ENCODE data around the gene KRT16.
A peak's percentile ranks its signal among the peaks of the same experiment; 100 is the strongest.
"Not testable (repeated sequence)": the region's sequence is repeated elsewhere in the genome, so short reads cannot be mapped to it uniquely, and the experiment has no call there.

The KRT16 gene

DNA sequence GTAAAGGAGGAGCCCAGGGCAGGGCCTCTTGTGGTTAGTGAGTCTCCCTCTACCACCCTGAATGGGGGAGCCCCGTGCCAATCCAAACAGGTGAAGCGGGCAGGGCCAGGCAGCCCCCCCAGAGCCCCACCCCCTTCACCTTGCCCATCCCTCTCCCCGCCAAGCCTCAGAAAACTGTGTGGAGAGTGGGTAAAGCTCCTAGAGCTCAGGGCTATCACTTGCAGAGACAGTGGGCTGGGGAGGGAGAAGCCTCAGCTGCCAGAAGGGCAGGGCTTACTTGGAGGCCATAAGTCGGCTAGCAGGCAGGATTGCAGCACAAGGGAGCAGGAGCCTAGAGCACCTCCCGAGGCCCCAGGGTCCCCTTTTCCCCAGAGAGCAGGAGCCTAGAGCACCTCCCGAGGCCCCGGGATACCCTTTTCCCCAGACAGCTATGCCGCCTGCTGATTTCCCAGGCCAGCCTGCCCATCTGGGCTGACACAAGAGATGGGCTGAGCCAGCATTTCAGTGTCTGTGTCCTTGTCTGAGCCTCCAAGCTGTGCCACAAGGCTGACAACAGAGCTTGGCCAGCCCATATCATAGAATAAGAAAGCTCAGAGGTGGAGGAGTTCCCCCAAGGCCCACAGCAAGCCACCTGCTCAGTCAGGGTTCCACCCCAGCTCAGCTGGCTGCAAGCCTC lies 19.1 kb downstream of the KRT16 start:
- DNase-seq, result no peak

DNA sequence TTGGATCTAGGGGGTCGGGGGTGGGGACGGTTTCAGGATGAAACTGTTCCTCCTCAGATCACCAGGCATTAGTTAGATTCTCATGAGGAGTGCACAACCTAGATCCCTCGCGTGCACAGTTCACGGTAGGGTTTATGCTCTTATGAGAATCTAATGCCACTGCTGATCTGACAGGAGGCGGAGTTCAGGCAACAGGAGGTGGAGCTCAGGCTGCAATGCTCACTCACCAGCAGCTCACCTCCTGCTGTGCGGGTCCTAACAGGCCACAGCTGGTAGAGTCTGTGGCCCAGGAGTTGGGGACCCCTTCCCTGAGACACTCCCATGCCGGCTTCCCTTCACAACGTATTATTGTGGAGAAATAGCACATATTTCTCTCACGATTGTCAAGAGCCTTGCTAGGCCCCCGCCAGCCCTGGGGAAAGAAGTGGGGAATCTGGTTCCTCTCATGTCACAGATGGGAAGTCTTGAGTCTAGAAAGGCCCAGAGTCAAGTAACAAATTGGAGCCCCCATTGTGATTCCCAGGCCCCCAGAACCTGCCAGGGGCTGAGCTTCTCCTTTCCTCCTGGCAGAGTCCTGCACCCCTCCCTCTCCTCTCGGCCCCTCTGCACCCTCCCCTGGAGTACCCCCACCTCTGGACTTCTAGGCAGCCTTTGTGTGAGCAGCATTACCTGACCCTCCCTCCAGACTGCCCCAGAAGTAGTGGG lies 19.8 kb downstream of the KRT16 start:
- intact Hi-C loops (cut with DNase I), result no loop called here
- no peak for DNase-seq

More for the DNA sequence above, 19.1 kb downstream of the KRT16 start:
- intact Hi-C loops (cut with DNase I), result no loop called here

DNA sequence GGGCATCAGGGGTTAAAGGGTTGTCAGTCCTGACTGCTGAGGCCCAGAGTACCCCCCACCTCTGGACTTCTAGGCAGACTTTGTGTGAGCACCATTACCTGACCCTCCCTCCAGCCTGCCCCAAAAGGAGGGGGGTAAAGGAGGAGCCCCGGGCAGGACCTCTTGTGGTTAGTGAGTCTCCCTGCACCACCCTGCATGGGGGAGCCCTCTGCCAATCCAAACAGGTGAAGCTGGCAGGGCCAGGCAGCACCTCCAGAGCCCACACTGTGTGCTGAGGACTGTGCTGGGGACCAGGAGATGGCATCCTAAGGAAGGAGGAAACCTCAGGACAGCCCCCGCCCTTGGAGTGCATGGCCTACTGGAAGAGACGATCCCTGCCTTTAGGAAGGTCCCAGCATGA lies 23.3 kb downstream of the KRT16 start:
- no peak for DNase-seq
- intact Hi-C loops (cut with DNase I), result no loop called here

DNA sequence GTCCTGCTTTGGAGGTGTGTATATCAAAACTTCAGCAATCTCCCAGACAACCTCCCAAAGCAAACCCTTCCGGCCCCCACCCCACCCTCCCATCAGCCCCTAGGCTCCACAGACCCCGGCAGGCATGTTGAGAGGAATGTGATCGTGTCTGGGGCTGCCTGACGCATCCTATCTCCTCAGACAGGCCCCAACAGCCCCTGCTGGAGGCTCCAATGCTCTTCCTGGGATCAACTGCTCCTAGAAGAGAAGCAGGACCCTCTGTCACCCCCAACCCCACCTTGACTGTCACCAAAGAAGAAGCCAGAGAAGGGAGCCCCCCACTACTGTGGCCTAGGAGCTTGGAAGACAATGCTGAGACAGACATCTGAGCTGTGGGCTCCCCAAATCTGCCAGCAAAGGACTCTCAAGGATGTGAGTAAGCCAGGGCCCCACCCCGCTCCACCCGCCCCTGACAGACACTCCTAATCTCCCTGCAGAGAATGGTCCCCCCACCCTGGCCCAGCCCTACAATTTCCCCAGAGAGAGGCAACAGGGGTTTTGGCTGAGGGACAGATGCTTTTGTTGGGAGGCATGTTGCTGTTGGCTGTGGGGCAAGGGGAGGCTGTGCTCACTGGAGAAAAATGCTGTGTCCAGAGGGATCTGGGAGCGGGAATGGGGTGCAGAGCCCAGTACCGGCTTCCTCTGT lies 24.3 kb downstream of the KRT16 start:
- DNase-seq, result no peak
- intact Hi-C loops (cut with DNase I), result no loop called here

DNA sequence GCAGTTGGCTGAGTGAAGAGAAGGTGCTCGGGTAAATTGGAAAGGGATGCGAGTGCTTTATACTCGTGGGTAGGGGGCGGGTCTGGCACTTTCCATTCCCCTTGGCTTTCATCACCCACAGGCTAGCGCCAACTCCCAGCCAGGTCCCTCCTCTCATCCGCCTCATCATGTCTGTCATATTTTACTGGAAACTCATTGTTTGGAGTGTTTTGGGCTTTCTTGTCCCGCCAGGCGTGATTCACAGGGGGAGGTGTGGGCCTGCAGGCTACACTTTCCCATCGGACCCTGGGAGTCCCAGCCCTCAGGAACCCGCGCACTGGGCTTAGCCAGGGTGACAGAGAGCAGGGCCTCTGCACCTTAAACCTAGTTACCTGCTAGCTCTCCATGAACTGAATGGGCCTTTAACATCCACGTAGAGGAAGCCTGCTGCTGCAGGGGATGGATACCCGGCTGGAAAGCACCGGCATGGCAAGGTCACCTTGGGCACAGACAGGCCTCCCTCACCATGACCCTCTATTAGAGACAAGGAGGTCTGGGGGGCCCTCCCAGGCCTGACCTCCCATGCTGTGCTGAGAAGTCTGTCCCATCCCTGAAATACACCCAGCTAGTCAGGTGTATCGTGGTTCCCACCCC lies 25.6 kb downstream of the KRT16 start, which contains the start of gene KRT14:
TSS of gene KRT14 (minus strand) at position 33 of the 633 bp plus-strand sequence. CDS start 61 bp downstream, outside the sequence.
- no peak for DNase-seq
- intact Hi-C loops (cut with DNase I), result no loop called here

DNA sequence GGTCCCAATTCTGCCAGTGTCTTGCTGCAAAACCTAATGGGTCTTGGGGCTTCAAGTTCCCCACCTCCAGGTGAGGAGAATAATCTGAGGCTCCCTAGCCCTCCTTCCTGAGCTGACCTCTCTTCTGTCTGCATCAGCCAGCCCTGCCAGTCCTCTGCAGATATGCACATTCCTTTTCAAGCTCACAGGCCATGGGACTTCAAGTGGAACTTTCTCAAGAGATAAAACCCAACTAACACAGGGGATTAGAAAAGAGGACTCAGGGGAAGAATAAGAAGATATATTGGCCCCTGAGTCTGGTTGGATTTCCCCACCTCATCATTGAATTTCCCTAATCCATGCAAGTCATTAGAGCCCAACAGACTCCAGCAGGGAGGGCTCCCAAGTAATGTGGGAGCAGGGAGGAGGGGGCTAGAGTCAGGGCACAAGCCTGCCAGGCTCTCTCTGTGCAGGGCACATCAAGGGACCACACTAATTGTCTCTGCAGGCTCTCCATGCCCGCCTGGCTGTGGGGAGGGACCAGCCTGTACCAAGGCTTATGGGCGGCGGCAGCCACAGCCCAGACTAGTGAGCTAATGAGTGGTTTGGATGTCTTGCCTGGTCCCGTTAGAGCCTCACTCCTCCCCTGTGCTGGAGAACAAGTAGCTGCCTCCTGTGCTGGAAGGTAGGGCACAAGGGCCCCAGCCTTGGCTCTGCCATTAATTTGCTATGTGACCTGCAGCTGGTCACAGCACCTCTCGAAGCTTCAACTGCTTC lies 27.1 kb downstream of the KRT16 start:
- intact Hi-C loops (cut with DNase I), result no loop called here
- no peak for DNase-seq

DNA sequence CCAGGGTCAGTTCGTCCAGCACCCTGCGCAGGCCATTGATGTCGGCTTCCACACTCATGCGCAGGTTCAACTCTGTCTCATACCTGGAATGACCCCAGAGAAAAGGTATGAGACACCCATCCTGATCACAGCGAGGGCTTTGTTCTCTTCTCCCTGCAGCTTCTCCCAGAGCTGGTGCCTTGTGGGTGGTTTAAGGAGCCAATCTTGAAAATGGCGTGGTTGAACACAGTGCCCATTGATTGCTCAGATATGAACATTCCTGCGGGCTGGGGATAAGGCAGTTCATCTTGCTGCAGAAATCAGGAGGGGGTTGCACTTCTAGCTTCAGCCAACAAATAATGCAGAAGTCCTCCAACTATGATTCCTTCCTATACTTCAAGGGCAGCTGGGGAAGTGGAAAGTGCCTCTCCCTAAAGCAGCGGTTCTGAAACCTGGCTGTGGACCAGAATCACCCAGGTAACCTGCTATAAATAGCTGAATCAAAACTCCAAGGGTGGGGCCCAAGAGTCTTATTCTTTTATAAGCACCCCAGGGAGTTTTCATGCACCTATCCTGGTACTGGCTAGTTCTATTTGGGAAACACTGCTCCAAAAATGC lies 28.1 kb downstream of the KRT16 start:
- intact Hi-C loops (cut with DNase I); DNase-seq: not testable (repeated sequence)

DNA sequence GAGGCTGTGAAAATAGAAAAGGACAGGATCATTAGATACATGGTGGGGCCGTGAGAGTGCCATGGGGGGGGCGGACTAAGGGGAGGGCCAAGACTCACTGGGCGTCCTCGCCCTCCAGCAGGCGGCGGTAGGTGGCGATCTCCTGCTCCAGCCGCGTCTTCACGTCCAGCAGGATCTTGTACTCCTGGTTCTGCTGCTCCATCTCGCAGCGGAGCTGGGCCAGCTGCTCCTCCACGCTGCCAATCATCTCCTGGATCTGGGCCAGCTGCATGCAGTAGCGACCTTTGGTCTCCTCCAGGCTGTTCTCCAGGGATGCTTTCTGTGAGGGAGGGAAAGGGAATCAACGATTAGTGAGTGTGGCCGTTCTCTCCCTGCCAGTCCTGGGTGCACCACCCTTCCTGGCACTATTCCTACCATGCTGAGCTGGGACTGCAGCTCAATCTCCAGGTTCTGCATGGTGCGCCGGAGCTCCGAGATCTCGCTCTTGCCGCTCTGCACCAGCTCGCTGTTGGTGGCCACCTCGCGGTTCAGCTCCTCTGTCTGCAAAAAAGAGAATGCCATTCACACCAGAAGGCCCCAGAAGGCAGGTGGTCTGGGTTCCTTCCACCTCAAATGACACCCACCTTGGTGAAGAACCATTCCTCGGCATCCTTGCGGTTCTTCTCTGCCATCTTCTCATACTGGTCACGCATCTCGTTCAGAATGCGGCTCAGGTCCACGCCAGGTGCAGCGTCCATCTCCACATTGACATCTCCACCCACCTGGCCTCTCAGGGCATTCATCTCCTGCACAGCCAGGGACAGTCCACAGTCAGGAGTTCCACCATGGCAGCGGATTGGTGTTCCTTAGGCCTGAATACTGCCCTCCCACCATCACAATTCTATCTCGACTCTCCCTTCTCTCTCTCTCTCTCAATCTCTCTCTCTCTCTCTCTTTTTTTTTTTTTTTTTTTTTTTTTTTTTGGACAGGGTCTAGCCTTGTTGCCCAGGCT lies 29.1 kb downstream of the KRT16 start:
- intact Hi-C loops (cut with DNase I), result no loop called here
- DNase-seq, result no peak

DNA sequence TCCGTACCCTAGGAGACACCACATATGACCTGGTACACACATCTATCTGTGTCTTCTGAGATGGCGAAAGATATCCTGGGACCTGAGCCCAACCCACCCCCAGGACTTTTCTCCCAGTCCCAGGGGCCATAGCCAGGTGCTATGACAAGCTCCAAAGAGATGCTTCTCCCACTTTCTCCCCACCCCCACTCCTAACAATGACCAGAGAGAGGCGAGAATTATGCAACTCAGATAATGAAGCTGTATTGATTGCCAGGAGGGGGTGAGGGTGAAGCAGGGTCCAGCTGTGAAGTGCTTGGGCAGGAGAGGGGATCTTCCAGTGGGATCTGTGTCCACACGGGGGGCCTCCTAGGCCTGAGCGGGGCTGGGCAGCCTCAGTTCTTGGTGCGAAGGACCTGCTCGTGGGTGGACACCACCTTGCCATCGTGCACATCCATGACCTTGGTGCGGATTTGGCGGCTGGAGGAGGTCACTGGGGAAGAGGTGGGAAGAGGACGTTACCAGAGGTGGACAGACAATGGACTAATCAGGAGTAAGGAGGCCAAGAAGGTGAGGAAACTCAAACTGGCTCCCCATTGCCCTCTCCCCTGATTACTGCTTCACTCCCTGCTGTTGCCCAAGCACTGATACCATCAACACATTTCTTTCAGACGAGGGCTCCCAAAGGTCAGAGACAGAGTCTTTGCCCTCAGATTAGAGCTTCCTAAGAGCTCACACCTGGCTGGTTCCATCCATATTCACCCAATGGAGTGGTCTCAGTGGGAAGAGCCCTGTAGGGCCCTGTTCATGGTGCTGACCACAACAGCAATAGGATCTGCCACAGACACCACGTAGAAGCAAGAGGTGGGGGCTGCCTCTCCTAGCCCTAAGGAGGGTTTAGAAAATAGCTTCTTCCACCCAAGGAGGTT lies 30.3 kb downstream of the KRT16 start:
- intact Hi-C loops (cut with DNase I); DNase-seq: not testable (repeated sequence)

DNA sequence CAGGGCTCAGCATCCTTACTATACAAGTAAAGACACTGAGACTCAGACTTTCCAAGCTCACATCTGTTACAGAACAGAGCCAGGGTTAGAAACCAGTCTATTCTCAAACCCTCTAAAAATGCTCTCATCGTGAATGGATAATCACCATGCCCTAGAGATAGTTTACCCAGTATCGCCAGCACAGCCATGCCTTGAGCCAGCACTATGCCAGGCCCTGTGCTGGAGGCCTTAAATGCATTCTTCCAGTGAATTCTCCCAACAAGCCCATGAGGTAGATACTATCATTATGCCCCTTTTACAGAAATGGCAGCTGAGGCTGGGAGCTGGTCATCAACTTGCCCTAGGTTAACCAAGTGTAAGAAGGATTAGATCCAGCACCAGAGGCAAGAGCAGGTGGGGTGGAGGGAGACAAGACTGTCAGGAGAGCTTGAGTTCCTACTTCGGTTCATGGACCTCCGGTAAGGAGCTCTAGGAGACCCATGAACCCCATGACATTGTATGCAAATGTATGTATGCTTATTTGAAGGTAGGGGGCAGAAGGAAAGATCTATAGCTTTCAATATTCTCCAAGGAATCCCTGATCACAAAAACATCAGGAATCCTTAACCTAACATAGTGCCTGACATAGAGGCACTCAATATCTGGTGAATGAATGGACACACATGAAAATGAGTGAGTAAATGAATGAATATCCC lies 31.1 kb downstream of the KRT16 start:
- intact Hi-C loops (cut with DNase I), result no loop called here
- no peak for DNase-seq

DNA sequence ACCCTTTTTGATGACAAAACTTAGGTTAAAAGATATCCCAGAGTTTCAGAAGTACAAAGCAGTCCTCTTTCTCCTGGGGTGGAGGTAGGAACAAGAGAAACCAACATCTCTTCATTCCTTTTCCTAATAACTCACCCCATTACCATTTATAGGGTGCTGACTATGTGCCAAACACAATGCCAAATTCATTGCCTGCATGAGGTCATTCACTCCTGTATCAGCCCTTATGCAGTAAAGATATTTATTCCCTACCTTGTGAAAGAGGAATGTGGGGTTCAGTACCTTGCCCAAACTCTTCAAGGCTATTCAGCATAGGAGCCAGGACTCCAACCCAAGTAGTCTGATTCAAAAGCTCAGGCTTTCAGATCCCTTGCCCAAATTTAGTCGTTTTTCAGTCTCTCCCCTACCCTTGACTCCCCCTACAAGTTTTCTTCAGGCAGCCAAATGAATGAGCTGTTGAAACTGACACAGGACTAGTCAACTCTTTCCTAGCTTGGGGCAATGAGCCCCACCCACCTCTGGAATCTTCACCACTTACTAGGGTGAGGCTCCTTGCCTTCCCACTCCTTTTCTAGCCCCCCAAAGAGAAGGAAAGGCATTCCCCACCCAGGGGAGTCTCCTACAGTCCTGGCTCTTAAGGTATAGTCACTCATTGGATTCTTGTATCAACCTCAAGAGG lies 31.7 kb downstream of the KRT16 start:
- intact Hi-C loops (cut with DNase I), result no loop called here
- no peak for DNase-seq

DNA sequence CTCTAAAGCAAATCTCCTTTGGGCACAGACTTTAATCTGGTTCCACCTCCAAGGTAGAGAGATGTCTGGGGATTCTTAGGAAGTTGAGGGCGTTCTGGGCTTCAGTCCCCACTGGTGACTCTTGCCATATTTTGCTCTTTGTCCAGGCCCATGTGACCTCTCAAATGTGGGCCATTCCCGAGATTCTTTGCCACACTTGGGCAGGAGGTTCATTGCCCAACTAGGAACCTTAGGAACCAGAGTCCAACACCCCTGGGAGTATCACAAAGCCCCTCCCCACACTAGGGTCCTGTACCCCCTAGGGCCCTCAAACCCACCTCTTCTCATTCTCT lies 32.4 kb downstream of the KRT16 start:
- intact Hi-C loops (cut with DNase I), result no loop called here
- no peak for DNase-seq

DNA sequence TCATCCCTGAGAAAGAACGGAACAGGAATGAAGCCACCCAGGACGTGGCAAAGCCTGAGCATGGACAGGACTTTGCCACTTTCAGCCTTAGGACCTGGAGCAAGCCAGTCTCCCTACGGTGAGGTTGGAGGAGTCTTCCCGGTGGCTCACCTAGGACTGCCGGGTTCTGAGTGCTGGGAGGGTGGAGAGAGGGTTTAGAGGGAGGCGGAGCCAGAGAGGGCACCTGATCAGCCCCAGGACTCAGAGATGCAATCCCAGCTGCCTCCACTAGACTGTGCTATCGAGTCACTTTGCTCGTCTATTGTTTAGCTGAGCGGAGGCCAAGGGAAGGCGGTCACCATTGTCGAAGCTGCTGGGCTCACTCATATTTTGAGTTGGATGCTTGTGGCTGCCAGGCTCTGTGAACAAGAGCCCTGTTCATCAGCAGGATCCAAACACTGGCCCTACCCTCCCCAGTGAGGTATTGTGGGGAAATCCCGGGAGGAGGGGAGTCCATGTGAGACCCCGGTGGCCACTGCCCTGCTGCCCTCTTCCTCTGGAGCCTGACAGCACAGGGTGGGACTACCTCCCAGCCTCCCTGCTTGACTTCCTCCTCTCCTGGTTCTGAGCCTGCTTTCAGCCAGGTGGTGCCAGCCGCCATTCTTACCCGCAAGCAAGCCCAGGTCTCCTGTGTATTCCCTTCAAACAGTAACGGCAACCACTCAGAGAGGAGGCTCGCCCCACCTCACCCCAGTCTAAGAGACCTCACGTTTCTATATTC lies 32.9 kb downstream of the KRT16 start:
- intact Hi-C loops (cut with DNase I), result no loop called here

DNA sequence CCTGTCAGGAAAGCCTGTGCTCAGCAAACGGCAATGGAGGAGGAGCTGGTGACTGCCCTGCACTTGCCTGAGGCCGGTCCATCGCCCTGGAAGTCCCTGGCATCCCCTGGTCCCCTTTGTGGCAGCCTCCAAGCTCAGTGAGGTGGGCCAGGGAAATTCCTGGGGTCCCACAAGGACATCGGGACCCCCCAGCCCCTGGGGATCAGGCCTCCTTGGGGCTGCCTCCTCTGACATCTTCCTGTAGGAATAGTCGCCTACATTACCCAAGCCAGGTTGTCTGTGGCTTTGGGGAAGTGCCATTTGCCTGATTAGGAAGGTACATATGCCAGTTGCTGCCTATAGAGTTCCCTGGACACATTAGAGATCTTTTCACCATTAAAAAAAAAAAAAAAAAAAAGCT lies 33.6 kb downstream of the KRT16 start:
- intact Hi-C loops (cut with DNase I), result no loop called here
- no peak for DNase-seq

More for the DNA sequence above, 32.9 kb downstream of the KRT16 start:
- DNase-seq, result peak; percentile 8 to 86 (median 68)

DNA sequence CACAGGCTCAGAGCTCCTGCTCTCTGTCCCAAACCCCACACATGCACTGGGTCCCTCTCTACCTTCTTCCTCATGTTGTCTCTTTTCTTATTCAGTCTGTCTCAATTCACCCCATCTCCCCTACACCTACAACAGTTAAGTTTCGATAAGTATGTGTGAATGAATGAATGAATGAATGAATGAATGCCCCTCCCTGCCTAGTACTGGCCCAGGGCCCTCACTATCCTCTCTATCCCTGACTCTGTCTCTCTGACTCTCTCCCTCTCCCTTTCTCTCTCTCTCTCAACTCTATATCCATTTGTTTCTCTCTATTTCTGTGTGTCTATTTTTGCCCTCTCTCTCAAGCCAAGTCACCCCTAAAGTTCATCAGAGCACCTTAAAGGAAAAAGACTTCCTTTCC lies 34.0 kb downstream of the KRT16 start:
- no peak for DNase-seq
- intact Hi-C loops (cut with DNase I), result no loop called here

Measured in head of caudate nucleus (tissue), 42 donors.